Measurements from ENCODE around the gene COL19A1.

DNA sequence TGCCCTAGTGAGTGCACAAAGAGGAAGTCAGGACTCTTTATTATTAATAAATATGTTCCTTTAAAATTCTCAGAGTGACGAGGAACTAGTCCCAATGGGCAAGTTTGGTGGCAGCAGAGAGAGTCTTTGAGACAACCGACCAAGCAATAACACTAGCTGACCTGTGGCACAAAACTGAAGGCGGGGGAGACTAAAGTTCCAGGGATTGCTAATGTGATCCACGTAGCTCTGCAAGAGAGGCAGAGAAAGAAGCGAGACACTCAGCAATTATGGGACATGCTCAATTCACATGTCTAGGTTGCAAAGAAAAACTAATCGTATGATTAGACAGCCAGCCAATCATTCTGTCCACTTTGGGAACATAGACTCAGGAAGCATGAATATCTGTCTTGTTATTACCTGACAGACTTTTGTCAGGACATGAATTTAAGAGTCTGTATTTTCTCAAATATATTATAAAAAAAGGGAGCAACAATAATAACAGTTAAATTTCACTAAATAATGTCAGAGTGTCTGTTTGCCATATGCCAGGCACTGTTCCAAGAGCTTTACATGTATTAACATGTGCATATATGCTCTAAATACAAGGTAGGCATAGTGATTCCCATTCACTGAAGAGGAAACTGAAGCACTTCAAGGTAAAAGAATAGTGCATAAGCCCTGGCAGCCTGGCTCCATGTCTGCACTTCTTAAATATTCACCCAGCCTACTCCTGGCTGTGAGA is 355.5 kb downstream of the COL19A1 start:
- no peak for TF ChIP-seq CTCF (IDR thresholded peaks at IDR 0.05)
- TF ChIP-seq MAX (IDR thresholded peaks at IDR 0.05; ENCODE audit: low read depth), result no peak
- no peak for TF ChIP-seq FOSL2 (IDR thresholded peaks at IDR 0.05; ENCODE audit: borderline replicate concordance, low read depth)
- TF ChIP-seq GABPA (IDR thresholded peaks at IDR 0.05; ENCODE audit: low read depth), result no peak
- no peak for TF ChIP-seq FOXM1 (IDR thresholded peaks at IDR 0.05; ENCODE audit: low read depth)
- no peak for TF ChIP-seq GATA2 (CRISPR knock-in tag; IDR thresholded peaks at IDR 0.05)
- TF ChIP-seq JUND (IDR thresholded peaks at IDR 0.05), result no peak
- no peak for TF ChIP-seq EP300 (IDR thresholded peaks at IDR 0.05; ENCODE audit: borderline replicate concordance in 1 of 2, low read depth in 1 of 2, low read length in 1 of 2)
- no peak for TF ChIP-seq POLR2AphosphoS5 (IDR thresholded peaks at IDR 0.05; ENCODE audit: low read depth, low read length)
- TF ChIP-seq YY1 (IDR thresholded peaks at IDR 0.05; ENCODE audit: low read depth), result no peak
- TF ChIP-seq, protein P1, sequence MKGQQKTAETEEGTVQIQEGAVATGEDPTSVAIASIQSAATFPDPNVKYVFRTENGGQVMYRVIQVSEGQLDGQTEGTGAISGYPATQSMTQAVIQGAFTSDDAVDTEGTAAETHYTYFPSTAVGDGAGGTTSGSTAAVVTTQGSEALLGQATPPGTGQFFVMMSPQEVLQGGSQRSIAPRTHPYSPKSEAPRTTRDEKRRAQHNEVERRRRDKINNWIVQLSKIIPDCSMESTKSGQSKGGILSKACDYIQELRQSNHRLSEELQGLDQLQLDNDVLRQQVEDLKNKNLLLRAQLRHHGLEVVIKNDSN (IDR thresholded peaks at IDR 0.05; ENCODE audit: borderline replicate concordance, low read depth), result no peak

Data from SK-N-SH (cell line).